ENCODE data around the gene IFT80.

IFT80 gene

DNA sequence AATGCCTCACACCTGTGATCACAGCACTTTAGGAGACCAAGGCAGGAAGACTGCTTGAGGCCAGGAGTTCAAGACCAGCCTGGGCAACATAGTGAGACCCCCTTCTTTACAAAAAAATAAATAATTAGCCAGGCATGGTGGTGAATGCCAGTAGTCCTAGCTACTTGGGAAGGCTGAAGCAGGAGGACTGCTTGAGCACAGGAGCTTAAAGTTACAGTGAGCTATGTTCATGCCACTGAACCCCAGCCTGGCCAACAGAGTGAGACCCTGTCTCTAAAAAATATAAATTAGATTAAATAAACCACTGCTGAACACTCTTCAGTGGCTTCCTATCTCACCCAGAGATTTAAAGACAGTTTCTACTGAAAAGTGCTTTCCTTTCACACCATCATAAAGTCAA lies 6.2 kb downstream of the IFT80 start:
- no peaks in the 10 kb centered on the region for H3K36me3 ChIP-seq (replicated peaks)
- in situ Hi-C loops (cut with MboI; ENCODE audit: low sequenced_read_pairs) = no loop called here
- H3K27me3 ChIP-seq (ENCODE audit: low read depth) = no peaks in the 10 kb centered on the region
- no peaks in the 10 kb centered on the region for H3K9me3 ChIP-seq
- peaks cover 4% of the 10 kb centered on the region; the same call in 1 of the 2 replicates for H3K4me1 ChIP-seq
- no peak for DNase-seq (ENCODE audit: low spot score in 2 of 2)
- H3K4me3 ChIP-seq = no peak overlapping the region

DNA sequence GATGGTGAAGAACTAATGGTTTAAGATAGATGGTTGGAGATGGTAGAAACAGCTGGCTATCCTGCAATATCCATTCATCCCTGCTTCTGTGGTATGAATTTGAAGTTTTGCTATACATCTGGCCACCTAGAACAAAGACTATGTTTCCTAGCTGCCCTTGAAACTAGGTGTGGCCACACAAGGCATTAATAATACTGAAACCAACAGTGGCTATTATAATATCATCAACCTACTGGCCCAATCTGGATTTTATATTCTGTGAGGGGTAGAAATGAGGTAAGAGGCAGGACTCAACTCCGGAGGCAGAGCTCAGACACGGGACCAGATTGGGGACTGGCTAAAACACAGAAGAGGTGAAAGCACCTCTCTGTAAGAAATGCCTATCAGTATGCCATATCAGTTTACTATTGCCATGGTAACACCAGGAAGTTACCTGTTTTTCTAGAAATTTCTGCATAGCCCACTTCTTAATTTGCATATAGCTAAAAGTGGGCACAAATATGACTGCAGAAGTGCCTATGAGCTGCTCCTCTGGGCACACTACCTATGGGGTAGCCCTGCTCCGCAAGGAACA lies 8.4 kb downstream of the IFT80 start:
- H3K36me3 ChIP-seq (replicated peaks) = no peaks in the 10 kb centered on the region
- in situ Hi-C loops (cut with MboI; ENCODE audit: low sequenced_read_pairs) = no loop called here
- H3K9me3 ChIP-seq = no peaks in the 10 kb centered on the region
- H3K27me3 ChIP-seq (ENCODE audit: low read depth) = no peaks in the 10 kb centered on the region
- peaks cover under 1% of the 10 kb centered on the region; the same call in 1 of the 2 replicates for H3K4me1 ChIP-seq
- DNase-seq (ENCODE audit: low spot score in 2 of 2) = no peak
- no peak overlapping the region for H3K4me3 ChIP-seq

- no peak for DNase-seq (ENCODE audit: low spot score in 2 of 2)
- in situ Hi-C loops (cut with MboI; ENCODE audit: low sequenced_read_pairs) = no loop called here
- H3K4me1 ChIP-seq = no peaks in the 10 kb centered on the region; the same call in none of the 2 replicates
These were observed 14.2 kb downstream of the IFT80 start for GRCh38 chr3:160384639-160385318.

DNA sequence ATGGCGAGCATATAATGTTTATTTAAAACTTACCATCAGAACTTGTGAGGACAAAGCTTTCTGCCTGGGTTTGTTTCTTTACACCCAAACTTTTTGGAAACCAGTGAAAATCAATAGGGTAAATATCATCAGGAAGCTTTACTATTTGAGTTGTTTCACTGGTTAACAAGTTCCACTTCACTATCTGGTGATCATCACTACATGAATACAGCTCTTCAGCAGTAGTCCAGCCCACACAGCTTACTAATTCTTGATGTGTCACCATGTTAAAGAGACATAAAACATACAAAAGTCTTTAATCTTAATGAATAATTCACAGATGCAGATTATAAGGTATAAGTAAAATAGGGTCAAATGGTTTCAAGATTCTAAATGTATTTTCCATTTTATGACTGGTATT lies 17.6 kb downstream of the IFT80 start:
- no peak for DNase-seq (ENCODE audit: low spot score in 2 of 2)
- Histone ChIP-seq H3K9me3 (no peaks in the 10 kb centered on the region), H3K4me3 (no peak overlapping the region), H3K27me3 (ENCODE audit: low read depth) (no peaks in the 10 kb centered on the region), H3K36me3 (replicated peaks) (no peaks in the 10 kb centered on the region), H3K4me1 (no peaks in the 10 kb centered on the region; the same call in none of the 2 replicates)
- in situ Hi-C loops (cut with MboI; ENCODE audit: low sequenced_read_pairs) = no loop called here

More at GRCh38 chr3:160384639-160385318, 14.2 kb downstream of the IFT80 start:
- no peaks in the 10 kb centered on the region for H3K36me3 ChIP-seq (replicated peaks)
- no peaks in the 10 kb centered on the region for H3K27me3 ChIP-seq (ENCODE audit: low read depth)
- H3K4me3 ChIP-seq = no peak overlapping the region
- H3K9me3 ChIP-seq = no peaks in the 10 kb centered on the region

DNA sequence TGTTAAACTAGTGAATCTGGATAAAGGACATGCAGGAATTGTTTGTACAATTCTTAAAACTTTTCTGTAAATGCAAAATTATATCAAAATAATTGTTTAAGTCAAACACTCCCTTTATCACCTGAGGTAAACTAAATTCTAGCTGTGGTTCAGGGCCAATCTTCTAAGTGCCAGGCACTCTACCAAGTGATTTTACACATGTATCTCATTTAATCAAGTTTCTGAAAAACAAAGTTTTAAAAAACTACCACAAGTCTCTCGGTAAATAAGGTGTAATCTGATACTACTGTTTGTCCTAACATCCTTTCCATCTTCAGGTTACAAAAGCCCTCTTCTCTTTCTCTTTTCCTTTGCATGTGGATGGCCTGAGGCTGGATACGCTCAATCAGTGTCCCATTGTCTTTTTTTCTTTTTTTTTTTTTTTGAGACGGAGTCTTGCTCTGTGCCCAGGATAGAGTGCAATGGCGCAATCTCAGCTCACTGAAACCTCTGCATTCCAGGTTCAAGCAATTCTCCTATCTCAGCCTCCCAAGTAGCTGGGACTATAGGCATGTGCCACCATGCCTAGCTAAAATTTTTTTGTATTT lies 19.3 kb downstream of the IFT80 start:
- Histone ChIP-seq H3K36me3 (replicated peaks) (no peaks in the 10 kb centered on the region), H3K4me3 (no peak overlapping the region), H3K27me3 (ENCODE audit: low read depth) (no peaks in the 10 kb centered on the region), H3K4me1 (no peaks in the 10 kb centered on the region; the same call in none of the 2 replicates), H3K9me3 (no peaks in the 10 kb centered on the region)
- DNase-seq (ENCODE audit: low spot score in 2 of 2) = no peak
- in situ Hi-C loops (cut with MboI; ENCODE audit: low sequenced_read_pairs) = no loop called here

- no peaks in the 10 kb centered on the region; the same call in none of the 2 replicates for H3K4me1 ChIP-seq
- no peaks in the 10 kb centered on the region for H3K36me3 ChIP-seq (replicated peaks)
- no peak for DNase-seq (ENCODE audit: low spot score in 2 of 2)
- H3K27me3 ChIP-seq (ENCODE audit: low read depth) = no peaks in the 10 kb centered on the region
- in situ Hi-C loops (cut with MboI; ENCODE audit: low sequenced_read_pairs) = no loop called here
- H3K4me3 ChIP-seq = no peak overlapping the region
- no peaks in the 10 kb centered on the region for H3K9me3 ChIP-seq
These were observed 20.5 kb downstream of the IFT80 start for GRCh38 chr3:160378331-160379109.

DNA sequence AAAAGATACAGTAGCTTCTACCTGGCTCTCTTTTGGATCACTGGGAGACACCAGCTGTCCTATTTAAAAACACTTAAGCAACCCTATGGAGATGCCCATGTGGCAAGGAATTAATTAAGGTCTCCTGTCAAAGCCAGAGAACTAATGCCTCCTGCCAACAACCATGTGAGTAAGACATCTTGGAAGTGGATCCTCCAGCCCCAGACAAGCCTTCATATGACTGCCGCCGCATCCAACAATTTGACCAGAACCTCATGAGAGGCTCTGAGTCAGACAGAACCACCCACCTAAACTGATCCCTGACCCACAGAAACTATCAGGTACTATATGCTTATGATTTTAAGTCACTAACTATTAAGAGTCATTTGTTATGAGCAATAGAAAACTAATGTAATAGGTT lies 22.3 kb downstream of the IFT80 start:
- in situ Hi-C loops (cut with MboI; ENCODE audit: low sequenced_read_pairs) = no loop called here
- Histone ChIP-seq H3K9me3 (no peaks in the 10 kb centered on the region), H3K36me3 (replicated peaks) (no peaks in the 10 kb centered on the region), H3K27me3 (ENCODE audit: low read depth) (no peaks in the 10 kb centered on the region), H3K4me1 (no peaks in the 10 kb centered on the region), H3K4me3 (no peak overlapping the region)
- no peak for DNase-seq (ENCODE audit: low spot score in 2 of 2)

GRCh38 chr3:160374925-160375324 lies 24.1 kb downstream of the IFT80 start:
- H3K4me3 ChIP-seq = no peak overlapping the region
- no peaks in the 10 kb centered on the region for H3K36me3 ChIP-seq (replicated peaks)
- DNase-seq (ENCODE audit: low spot score in 2 of 2) = no peak
- in situ Hi-C loops (cut with MboI; ENCODE audit: low sequenced_read_pairs) = no loop called here
- no peaks in the 10 kb centered on the region for H3K9me3 ChIP-seq
- H3K4me1 ChIP-seq = no peaks in the 10 kb centered on the region
- no peaks in the 10 kb centered on the region for H3K27me3 ChIP-seq (ENCODE audit: low read depth)

DNA sequence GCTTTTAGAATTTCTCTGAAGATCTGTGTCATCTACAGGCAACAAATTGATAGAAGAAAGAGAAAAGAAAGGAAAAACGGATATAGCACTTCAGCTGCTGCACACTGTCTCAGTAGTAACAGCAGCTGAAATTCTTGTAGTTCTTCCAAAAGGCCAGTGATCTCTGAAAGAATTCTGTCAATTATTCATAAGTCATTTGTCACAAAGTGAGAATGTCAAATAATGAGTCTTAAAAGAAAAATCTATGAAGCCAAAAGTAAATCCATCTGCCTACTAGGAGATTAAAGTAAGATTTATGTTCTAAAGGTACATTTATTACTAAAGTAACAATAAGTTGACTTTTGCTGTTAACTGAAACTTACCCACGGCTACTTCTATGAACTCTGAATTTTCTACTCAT lies 24.6 kb downstream of the IFT80 start:
- Histone ChIP-seq H3K9me3 (no peaks in the 10 kb centered on the region), H3K4me3 (no peak overlapping the region), H3K27me3 (ENCODE audit: low read depth) (no peaks in the 10 kb centered on the region), H3K4me1 (no peaks in the 10 kb centered on the region), H3K36me3 (replicated peaks) (no peaks in the 10 kb centered on the region)
- DNase-seq (ENCODE audit: low spot score in 2 of 2) = no peak
- in situ Hi-C loops (cut with MboI; ENCODE audit: low sequenced_read_pairs) = no loop called here

DNA sequence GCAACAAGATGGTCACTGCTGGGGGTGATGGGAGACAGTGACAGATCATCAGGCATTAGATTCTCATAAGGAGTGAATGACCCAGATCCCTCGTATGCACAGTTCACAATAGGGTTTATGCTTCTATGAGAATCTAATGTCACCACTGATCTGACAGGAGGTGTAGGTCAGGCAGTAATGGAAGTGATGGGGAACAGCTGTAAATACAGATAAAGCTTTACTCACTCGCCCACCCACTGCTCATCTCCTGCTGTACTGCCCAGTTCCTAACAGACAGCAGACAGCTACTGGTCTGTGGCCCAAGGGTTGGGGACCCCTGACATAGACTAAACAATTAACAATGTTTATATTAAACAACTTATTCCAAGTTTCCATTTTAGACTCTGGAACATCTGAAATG lies 25.4 kb downstream of the IFT80 start:
- H3K4me3 ChIP-seq = no peak overlapping the region
- no peaks in the 10 kb centered on the region for H3K27me3 ChIP-seq (ENCODE audit: low read depth)
- H3K4me1 ChIP-seq = no peaks in the 10 kb centered on the region
- in situ Hi-C loops (cut with MboI; ENCODE audit: low sequenced_read_pairs) = no loop called here
- no peaks in the 10 kb centered on the region for H3K36me3 ChIP-seq (replicated peaks)
- H3K9me3 ChIP-seq = no peaks in the 10 kb centered on the region
- DNase-seq (ENCODE audit: low spot score in 2 of 2) = no peak

GRCh38 chr3:160372780-160373179 lies 26.2 kb downstream of the IFT80 start:
- no peaks in the 10 kb centered on the region for H3K27me3 ChIP-seq (ENCODE audit: low read depth)
- H3K36me3 ChIP-seq (replicated peaks) = no peaks in the 10 kb centered on the region
- DNase-seq (ENCODE audit: low spot score in 2 of 2) = no peak
- in situ Hi-C loops (cut with MboI; ENCODE audit: low sequenced_read_pairs) = no loop called here
- no peaks in the 10 kb centered on the region for H3K4me1 ChIP-seq
- H3K4me3 ChIP-seq = no peak overlapping the region
- H3K9me3 ChIP-seq = no peaks in the 10 kb centered on the region

GRCh38 chr3:160370987-160371857 lies 27.8 kb downstream of the IFT80 start:
- H3K36me3 ChIP-seq (replicated peaks) = no peaks in the 10 kb centered on the region
- in situ Hi-C loops (cut with MboI; ENCODE audit: low sequenced_read_pairs) = no loop called here

GRCh38 chr3:160369784-160370183 lies 29.2 kb downstream of the IFT80 start:
- H3K27me3 ChIP-seq (ENCODE audit: low read depth) = no peaks in the 10 kb centered on the region
- H3K9me3 ChIP-seq = no peaks in the 10 kb centered on the region
- DNase-seq (ENCODE audit: low spot score in 2 of 2) = no peak
- no peaks in the 10 kb centered on the region for H3K4me1 ChIP-seq
- H3K36me3 ChIP-seq (replicated peaks) = no peaks in the 10 kb centered on the region
- in situ Hi-C loops (cut with MboI; ENCODE audit: low sequenced_read_pairs) = no loop called here
- H3K4me3 ChIP-seq = no peak overlapping the region

More at GRCh38 chr3:160370987-160371857, 27.8 kb downstream of the IFT80 start:
- H3K9me3 ChIP-seq = no peaks in the 10 kb centered on the region
- H3K4me1 ChIP-seq = no peaks in the 10 kb centered on the region
- H3K27me3 ChIP-seq (ENCODE audit: low read depth) = no peaks in the 10 kb centered on the region
- DNase-seq (ENCODE audit: low spot score in 2 of 2) = no peak
- H3K4me3 ChIP-seq = no peak overlapping the region

All from HAP-1 (cell line).